Esophagus squamous epithelium (tissue), 4 donors: Measurements from ENCODE around the gene FALEC.

Source experiments
- CTCF ChIP-seq, 6 experiments: fragments of 450-650 bp in 4 of 6; fragments of 200-600 bp in 2 of 6; sonication (generic) in 2 of 6; IDR thresholded peaks; one replicate each; pipeline ENCODE4 v1.5.1; 2016 to 2019; ENCODE audit warnings: antibody characterized with exemption in 6 of 6, mild to moderate bottlenecking in 4 of 6, moderate library complexity in 4 of 6
- POLR2A ChIP-seq, 4 donors: fragments of 450-650 bp; IDR thresholded peaks; one replicate each; pipeline ENCODE4 v1.6.1; 2017; ENCODE audit warnings: antibody characterized with exemption in 4 of 4, mild to moderate bottlenecking in 4 of 4, moderate library complexity in 3 of 4

GRCh38 chr1:150512846-150513245 is 2.7 kb upstream of the FALEC start:
- no peak for TF ChIP-seq CTCF (IDR thresholded peaks at IDR 0.05)
- TF ChIP-seq POLR2A (IDR thresholded peaks at IDR 0.05), result no peak
